H1 (cell line): ENCODE measurements around the gene DBNDD1. TPM values are rescaled to one million over a fixed set of nuclear protein-coding genes. Genes with fewer than 3 reads are reported as not detected.

ENCODE experiments used
- CTCF ChIA-PET: fragments of 300-600 bp; sonication (Branson Sonifier 250); formaldehyde crosslinking; loops from one replicate; lab custom pipeline; 2021; ENCODE audit not compliant: partially characterized antibody; lab: Charles Lee
- POLR2A ChIA-PET: fragments of 300-600 bp; sonication (Branson Sonifier 250); formaldehyde crosslinking; loops from one replicate; lab custom pipeline; 2021; ENCODE audit warnings: inconsistent platforms; ENCODE audit not compliant: partially characterized antibody; lab: Charles Lee
- DNase-seq, 2 experiments: peaks; one replicate each; pipeline versions ENCODE4 v3.0.0 to v3.0.0-alpha.2; 2010 to 2022; ENCODE audit warnings: low spot score in 2 of 2, low read depth in 1 of 2, mixed read lengths in 1 of 2
- FAIRE-seq: peaks from 2 replicates; lab custom pipeline; 2011; peaks lifted over from hg19 to GRCh38; lab: Jason Lieb, UNC
- H2AFZ ChIP-seq: 2 replicates; pipeline ENCODE4 v1.8.1; 2012; ENCODE audit warnings: low read length, inconsistent platforms
- H2AK5ac ChIP-seq: 2 replicates; pipeline ENCODE4 v1.6.1; 2013; ENCODE audit warnings: low read depth, low read length
- H2BK120ac ChIP-seq: replicated peaks from 2 replicates; pipeline ENCODE3; 2013; ENCODE audit warnings: low read depth, low read length, inconsistent platforms
- H2BK12ac ChIP-seq: 2 replicates; pipeline ENCODE4 v1.6.1; 2013; ENCODE audit warnings: low read depth, low read length
- H2BK15ac ChIP-seq: 2 replicates; pipeline ENCODE4 v1.6.1; 2013; ENCODE audit warnings: low read length
- H2BK20ac ChIP-seq: 2 replicates; pipeline ENCODE4 v1.6.1; 2013; ENCODE audit warnings: low read length
- H2BK5ac ChIP-seq: 2 replicates; pipeline ENCODE4 v1.6.1; 2013; ENCODE audit warnings: low read depth, low read length
- H3K14ac ChIP-seq: 2 replicates; pipeline ENCODE4 v1.6.1; 2013; ENCODE audit warnings: inconsistent platforms; ENCODE audit not compliant: insufficient read length
- H3K18ac ChIP-seq: 2 replicates; pipeline ENCODE4 v1.6.1; 2013; ENCODE audit warnings: low read length; ENCODE audit errors: extremely low read depth
- H3K23ac ChIP-seq: 2 replicates; pipeline ENCODE4 v1.6.1; 2013; ENCODE audit warnings: inconsistent platforms; ENCODE audit not compliant: insufficient read length
- H3K23me2 ChIP-seq: 2 replicates; pipeline ENCODE4 v1.6.1; 2013; ENCODE audit warnings: low read depth, low read length
- H3K27ac ChIP-seq: 2 replicates; pipeline ENCODE4 v1.6.1; 2011; ENCODE audit warnings: low read depth, low read length, inconsistent platforms
- H3K27me3 ChIP-seq, 4 experiments: replicated peaks in 1 of 4; 1 replicate in 1 of 4; 2 replicates in 3 of 4; pipeline versions ENCODE4 v1.6.1 to v1.8.1; 2011 to 2013; ENCODE audit warnings: low read length in 3 of 4, mild to moderate bottlenecking in 3 of 4, inconsistent platforms in 2 of 4, mixed read lengths in 2 of 4, moderate library complexity in 1 of 4; ENCODE audit not compliant: control insufficient read depth in 3 of 4, insufficient read depth in 3 of 4; ENCODE audit errors: extremely low read depth in 1 of 4
- H3K36me3 ChIP-seq, 4 experiments: 2 replicates each; pipeline versions ENCODE4 v1.6.1 to v1.8.1; 2011 to 2013; ENCODE audit warnings: mild to moderate bottlenecking in 4 of 4, low read length in 3 of 4, moderate library complexity in 2 of 4, control low read depth in 1 of 4, inconsistent platforms in 1 of 4; ENCODE audit not compliant: insufficient read depth in 4 of 4, control insufficient read depth in 2 of 4
- H3K4ac ChIP-seq: replicated peaks from 2 replicates; pipeline ENCODE3; 2013; ENCODE audit warnings: low read length, low read depth, mixed read lengths, inconsistent platforms; ENCODE audit not compliant: insufficient read length
- H3K4me1 ChIP-seq, 4 experiments: replicated peaks in 1 of 4; 1 replicate in 1 of 4; 2 replicates in 3 of 4; pipeline versions ENCODE4 v1.6.1 to v1.8.1; 2011 to 2013; ENCODE audit warnings: low read length in 3 of 4, inconsistent platforms in 2 of 4, mixed read lengths in 1 of 4; ENCODE audit not compliant: insufficient read depth in 4 of 4, control insufficient read depth in 3 of 4
- H3K4me2 ChIP-seq, 2 experiments: 2 replicates each; pipeline versions ENCODE4 v1.6.1 to v1.8.1; 2011 to 2013; ENCODE audit warnings: low read depth in 2 of 2, low read length in 2 of 2, control low read depth in 1 of 2, inconsistent platforms in 1 of 2, mild to moderate bottlenecking in 1 of 2; ENCODE audit not compliant: insufficient read depth in 1 of 2
- H3K4me3 ChIP-seq, 4 experiments: fragments of 200-600, 300-600 bp in 1 of 4; sonication (generic), shearing (Covaris generic), sonication (Bioruptor Twin) in 1 of 4; 2 replicates each; pipeline versions ENCODE4 v1.5.1 to v1.8.1; 2011 to 2016; ENCODE audit warnings: low read length in 4 of 4, low read depth in 3 of 4, control low read depth in 2 of 4, inconsistent platforms in 2 of 4, mild to moderate bottlenecking in 2 of 4, mixed read lengths in 1 of 4, moderate library complexity in 1 of 4; ENCODE audit not compliant: insufficient read depth in 2 of 4; ENCODE audit errors: extremely low read depth in 1 of 4
- H3K56ac ChIP-seq: replicated peaks from 2 replicates; pipeline ENCODE3; 2013; ENCODE audit warnings: low read depth, mild to moderate bottlenecking, mixed read lengths, low read length, inconsistent platforms; ENCODE audit not compliant: insufficient read length
- H3K79me1 ChIP-seq: 2 replicates; pipeline ENCODE4 v1.6.1; 2013; ENCODE audit warnings: low read depth, low read length, control low read depth
- H3K79me2 ChIP-seq, 2 experiments: 2 replicates each; pipeline versions ENCODE4 v1.6.1 to v1.8.1; 2012 to 2013; ENCODE audit warnings: low read length in 2 of 2, mild to moderate bottlenecking in 2 of 2, inconsistent platforms in 1 of 2; ENCODE audit not compliant: insufficient read depth in 2 of 2, control insufficient read depth in 1 of 2
- H3K9ac ChIP-seq, 4 experiments: replicated peaks in 1 of 4; 1 replicate in 1 of 4; 2 replicates in 3 of 4; pipeline versions ENCODE4 v1.6.1 to v1.8.1; 2011 to 2013; ENCODE audit warnings: low read depth in 3 of 4, low read length in 3 of 4, control low read depth in 2 of 4, mild to moderate bottlenecking in 2 of 4, moderate library complexity in 2 of 4, inconsistent platforms in 1 of 4; ENCODE audit errors: extremely low read depth in 1 of 4
- H3K9me3 ChIP-seq, 2 experiments: 2 replicates each; pipeline versions ENCODE4 v1.6.1 to v1.8.1; 2012 to 2013; ENCODE audit warnings: mild to moderate bottlenecking in 2 of 2, moderate library complexity in 2 of 2, control low read depth in 1 of 2, inconsistent platforms in 1 of 2, low read depth in 1 of 2, low read length in 1 of 2, mixed read lengths in 1 of 2; ENCODE audit not compliant: insufficient read depth in 2 of 2
- H4K20me1 ChIP-seq, 2 experiments: replicated peaks in 1 of 2; 2 replicates each; pipeline versions ENCODE3 to v1.8.1; 2011 to 2013; ENCODE audit warnings: inconsistent platforms in 2 of 2, low read length in 2 of 2, mild to moderate bottlenecking in 1 of 2; ENCODE audit not compliant: insufficient read depth in 2 of 2, control insufficient read depth in 1 of 2
- H4K5ac ChIP-seq: 2 replicates; pipeline ENCODE4 v1.6.1; 2013; ENCODE audit warnings: low read length, low read depth, mixed read lengths, inconsistent platforms; ENCODE audit not compliant: insufficient read length
- H4K8ac ChIP-seq: 2 replicates; pipeline ENCODE4 v1.8.0; 2013; ENCODE audit warnings: mild to moderate bottlenecking, moderate library complexity, low read length, inconsistent platforms; ENCODE audit not compliant: insufficient read depth; ENCODE audit errors: extremely low read depth
- H4K91ac ChIP-seq: replicated peaks from 2 replicates; pipeline ENCODE3; 2013; ENCODE audit warnings: low read length, mixed read lengths, inconsistent platforms; ENCODE audit not compliant: insufficient read length
- CHD1 ChIP-seq: IDR thresholded peaks from 2 replicates; pipeline ENCODE4 v1.6.1; 2012; ENCODE audit warnings: low read depth, low read length, improper control_type of control experiment
- JUN ChIP-seq: IDR thresholded peaks from 2 replicates; pipeline ENCODE4 v1.6.1; 2011; ENCODE audit warnings: low read depth, mild to moderate bottlenecking, improper control_type of control experiment, low read length
- NANOG ChIP-seq: IDR thresholded peaks from 2 replicates; pipeline ENCODE4 v1.6.1; 2011; ENCODE audit warnings: low read length, low read depth, mild to moderate bottlenecking, inconsistent platforms; ENCODE audit not compliant: insufficient read depth, poor library complexity, severe bottlenecking
- RFX5 ChIP-seq: IDR thresholded peaks from 2 replicates; pipeline ENCODE4 v1.6.1; 2011; ENCODE audit warnings: low read depth, low read length, improper control_type of control experiment, borderline replicate concordance
- RXRA ChIP-seq: IDR thresholded peaks from 2 replicates; pipeline ENCODE4 v1.6.1; 2011; ENCODE audit warnings: low read depth, mild to moderate bottlenecking, low read length, moderate library complexity; ENCODE audit not compliant: insufficient read depth
- TAF1 ChIP-seq: IDR thresholded peaks from 2 replicates; pipeline ENCODE4 v1.6.1; 2011; ENCODE audit warnings: mild to moderate bottlenecking, low read depth, low read length
- YY1 ChIP-seq: IDR thresholded peaks from 2 replicates; pipeline ENCODE4 v1.6.1; 2011; ENCODE audit warnings: low read depth, mild to moderate bottlenecking, low read length
- WGBS, 2 experiments: shearing (Covaris generic) in 1 of 2; methylation state at CpG; one replicate each; pipeline versions ENCODE4 v1.1.6 to v1.1.7; 2013 to 2015; ENCODE audit warnings: low lambda C conversion rate in 2 of 2, mixed read lengths in 2 of 2, inconsistent platforms in 1 of 2, low coverage in 1 of 2, missing lambda C conversion rate in 1 of 2; ENCODE audit not compliant: insufficient replicate concordance in 2 of 2, insufficient coverage in 1 of 2, insufficient read length in 1 of 2; ENCODE audit errors: extremely low coverage in 1 of 2, missing lambda C conversion rate in 1 of 2; 5-methylcytosine and 5-hydroxymethylcytosine counted together
- polyA plus RNA-seq, 7 experiments: library from polyadenylated mRNA; depleted of rRNA in 3 of 7; stranded (reverse) in 5 of 7; unstranded in 2 of 7; fragments of >200 nt in 5 of 7; fragments of 200-250 nt in 2 of 7; gene quantifications; 1 replicate in 5 of 7; 2 replicates in 1 of 7; 4 replicates in 1 of 7; pipeline versions ENCODE4 v1.2.1 to v1.2.3, GENCODE V29; 2011 to 2013; ENCODE audit warnings: missing spikeins in 2 of 7, mixed read lengths in 2 of 7
- total RNA-seq: library from RNA; stranded (reverse); fragmentation: NEBNext Ultra II Directional; extraction: Animal tissue kit (Norgen Biotek cat#: 25700); gene quantifications from 2 replicates; pipeline ENCODE4 v1.2.1, GENCODE V29; 2021
- TF ChIP-seq, protein P1 (sequence below), 3 experiments: IDR thresholded peaks; 1 replicate in 2 of 3; 2 replicates in 1 of 3; pipeline versions ENCODE4 v1.5.1 to v1.6.1; 2011; ENCODE audit warnings: low read length in 3 of 3, mild to moderate bottlenecking in 3 of 3, inconsistent platforms in 2 of 3, low read depth in 1 of 3, moderate library complexity in 1 of 3; ENCODE audit not compliant: insufficient read depth in 1 of 3; ENCODE audit errors: control extremely low read depth in 1 of 3
- TF ChIP-seq, protein P2 (sequence below): IDR thresholded peaks from 2 replicates; pipeline ENCODE4 v1.6.1; 2011; ENCODE audit warnings: low read length, improper control_type of control experiment

Gene DBNDD1
- total and polyA plus RNA-seq, 2 of the 8 experiments (the other 6 are each of a cell fraction or from before 2014, with no cell fraction given) = 69.9 to 92.6 TPM

DNA sequence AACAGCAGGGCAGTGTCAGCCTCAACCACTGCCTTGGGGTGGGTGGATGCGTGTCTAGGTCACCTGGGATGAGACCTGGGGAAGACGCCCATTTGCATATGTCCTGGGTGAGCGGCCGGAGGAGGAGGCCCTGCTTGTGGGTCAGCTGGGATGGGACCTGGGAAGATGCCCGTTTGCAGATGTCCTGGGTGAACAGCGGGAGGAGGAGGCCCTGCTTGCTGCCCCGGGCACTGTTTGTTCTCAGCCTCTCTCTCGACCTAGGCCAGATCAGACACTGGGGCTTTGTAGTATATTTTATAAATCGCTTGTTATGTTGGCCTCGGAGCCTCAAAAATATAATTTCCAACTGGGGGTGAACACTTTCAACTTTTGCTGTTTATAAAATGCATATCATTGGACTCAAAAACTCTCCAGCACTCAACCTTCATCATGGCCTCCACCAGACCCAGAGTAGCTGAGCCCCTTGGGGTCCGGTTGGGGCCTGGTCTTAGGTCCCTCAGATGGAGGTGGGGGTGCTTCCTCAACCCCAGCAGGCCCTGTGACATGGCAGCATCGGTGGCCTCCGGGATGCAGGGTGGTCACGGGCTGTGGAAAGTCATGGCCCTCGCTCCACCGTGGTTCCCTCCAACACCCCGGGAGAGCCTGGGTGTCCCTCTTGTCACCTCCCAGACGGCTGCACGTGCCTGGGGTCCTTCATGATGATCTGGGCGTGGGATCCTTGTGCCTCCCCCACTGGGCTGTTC is 17.3 kb downstream of the DBNDD1 start:
- H2BK20ac ChIP-seq = no peak overlapping the region
- peaks cover 0 to 10% of the 10 kb centered on the region in 2 experiments for H4K20me1 ChIP-seq
- no peak overlapping the region for H3K27ac ChIP-seq
- FAIRE-seq (no peak), DNase-seq (no peak)
- no peak for TF ChIP-seq RFX5
- TF ChIP-seq TAF1 = no peak
- TF ChIP-seq RXRA = no peak
- TF ChIP-seq, protein P1, sequence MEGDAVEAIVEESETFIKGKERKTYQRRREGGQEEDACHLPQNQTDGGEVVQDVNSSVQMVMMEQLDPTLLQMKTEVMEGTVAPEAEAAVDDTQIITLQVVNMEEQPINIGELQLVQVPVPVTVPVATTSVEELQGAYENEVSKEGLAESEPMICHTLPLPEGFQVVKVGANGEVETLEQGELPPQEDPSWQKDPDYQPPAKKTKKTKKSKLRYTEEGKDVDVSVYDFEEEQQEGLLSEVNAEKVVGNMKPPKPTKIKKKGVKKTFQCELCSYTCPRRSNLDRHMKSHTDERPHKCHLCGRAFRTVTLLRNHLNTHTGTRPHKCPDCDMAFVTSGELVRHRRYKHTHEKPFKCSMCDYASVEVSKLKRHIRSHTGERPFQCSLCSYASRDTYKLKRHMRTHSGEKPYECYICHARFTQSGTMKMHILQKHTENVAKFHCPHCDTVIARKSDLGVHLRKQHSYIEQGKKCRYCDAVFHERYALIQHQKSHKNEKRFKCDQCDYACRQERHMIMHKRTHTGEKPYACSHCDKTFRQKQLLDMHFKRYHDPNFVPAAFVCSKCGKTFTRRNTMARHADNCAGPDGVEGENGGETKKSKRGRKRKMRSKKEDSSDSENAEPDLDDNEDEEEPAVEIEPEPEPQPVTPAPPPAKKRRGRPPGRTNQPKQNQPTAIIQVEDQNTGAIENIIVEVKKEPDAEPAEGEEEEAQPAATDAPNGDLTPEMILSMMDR (IDR thresholded peaks at IDR 0.05; ENCODE audit: control extremely low read depth in 1 of 3, insufficient read depth in 1 of 3, low read depth in 1 of 3, low read length in 3 of 3) = no peak
- no peak for TF ChIP-seq CHD1
- no peak for TF ChIP-seq YY1
- TF ChIP-seq, protein P2, sequence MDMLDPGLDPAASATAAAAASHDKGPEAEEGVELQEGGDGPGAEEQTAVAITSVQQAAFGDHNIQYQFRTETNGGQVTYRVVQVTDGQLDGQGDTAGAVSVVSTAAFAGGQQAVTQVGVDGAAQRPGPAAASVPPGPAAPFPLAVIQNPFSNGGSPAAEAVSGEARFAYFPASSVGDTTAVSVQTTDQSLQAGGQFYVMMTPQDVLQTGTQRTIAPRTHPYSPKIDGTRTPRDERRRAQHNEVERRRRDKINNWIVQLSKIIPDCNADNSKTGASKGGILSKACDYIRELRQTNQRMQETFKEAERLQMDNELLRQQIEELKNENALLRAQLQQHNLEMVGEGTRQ = no peak
- no peak for TF ChIP-seq NANOG
- TF ChIP-seq JUN = no peak
- no peak overlapping the region for H2BK12ac ChIP-seq
- H3K56ac ChIP-seq = no peak overlapping the region
- H3K14ac ChIP-seq = no peak overlapping the region
- H3K18ac ChIP-seq = no peak overlapping the region
- H2AFZ ChIP-seq = no peak overlapping the region
- no peak overlapping the region for H3K4ac ChIP-seq
- H3K9me3 ChIP-seq = no peaks in the 10 kb centered on the region
- H3K23me2 ChIP-seq = no peaks in the 10 kb centered on the region
- H3K4me1 ChIP-seq = no peaks in the 10 kb centered on the region
- peaks cover 0 to 14% (median 4%) of the 10 kb centered on the region in 4 experiments; a peak in 4 of 8 replicates for H3K36me3 ChIP-seq
- POLR2A ChIA-PET = interaction anchor here (1.2 to 7.6 kb wide), 4 partner anchors 16 to 78 kb away, joined by 3 to 81 read pairs (median 14); partner anchors contain the start of genes DBNDD1 and TUBB3
- H4K8ac ChIP-seq = no peak overlapping the region
- H3K27me3 ChIP-seq = no peaks in the 10 kb centered on the region
- CTCF ChIA-PET = no interaction called here
- H3K79me1 ChIP-seq = no peaks in the 10 kb centered on the region
- no peak overlapping the region for H2BK5ac ChIP-seq
- H3K4me3 ChIP-seq = no peak overlapping the region
- H3K9ac ChIP-seq = no peak overlapping the region
- no peak overlapping the region for H2BK15ac ChIP-seq
- H3K4me2 ChIP-seq = no peak overlapping the region
- no peak overlapping the region for H4K91ac ChIP-seq
- H4K5ac ChIP-seq = no peak overlapping the region
- H3K79me2 ChIP-seq = no peaks in the 10 kb centered on the region; a peak in 1 of 4 replicates
- H2BK120ac ChIP-seq = no peak overlapping the region
- H2AK5ac ChIP-seq = no peak overlapping the region
- H3K23ac ChIP-seq = no peak overlapping the region
- WGBS, 2 experiments = 87% methylated on average over 20 of the region's 20 CpGs; no CpG with 5 or more reads in 1 of the 2 experiments
